Epidermal melanocyte (primary cell): Measurements from ENCODE around the gene PLA2G2F.

Experiments used
- DNase-seq: peaks from one replicate; pipeline ENCODE4 v3.0.0; 2011; ENCODE audit warnings: low spot score; ENCODE audit not compliant: insufficient read length

PLA2G2F gene

DNA sequence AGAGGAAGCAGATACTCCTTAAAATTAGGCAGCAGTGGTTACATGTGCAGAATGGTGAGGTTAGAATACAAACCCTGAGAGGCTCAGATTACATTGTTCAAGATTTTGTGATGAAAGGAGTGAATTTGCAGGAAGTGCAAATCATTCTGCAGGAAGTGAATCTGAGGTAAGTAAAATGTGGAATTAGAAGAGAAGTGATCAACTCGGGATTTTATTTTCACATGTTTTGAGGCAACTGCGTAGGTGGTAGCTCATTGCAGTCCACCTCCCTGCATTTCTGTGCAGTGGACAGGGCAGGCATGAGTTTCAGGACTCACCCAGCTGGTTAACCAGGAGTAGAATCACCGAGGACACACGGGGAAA lies 49.3 kb downstream of the PLA2G2F start:
- no peak for DNase-seq

DNA sequence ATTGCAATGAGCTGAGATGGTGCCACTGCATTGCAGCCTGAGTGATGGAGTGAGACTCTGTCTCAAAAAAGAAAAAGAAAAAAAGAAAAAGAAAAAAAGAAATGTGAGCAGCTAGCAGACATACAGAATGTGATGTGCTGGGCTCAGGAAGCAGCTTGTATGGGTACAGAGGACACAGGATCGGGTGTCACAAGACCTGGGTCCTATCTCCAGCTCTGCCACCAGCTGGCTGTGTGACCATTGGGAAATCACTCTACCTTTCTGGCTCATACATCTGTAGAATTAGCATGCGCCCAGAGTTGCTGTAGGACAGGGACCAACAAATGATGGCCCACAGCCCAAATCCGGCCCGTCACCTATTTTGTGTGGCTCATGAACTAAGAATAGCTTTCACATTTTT lies 50.5 kb downstream of the PLA2G2F start:
- DNase-seq = no peak

DNA sequence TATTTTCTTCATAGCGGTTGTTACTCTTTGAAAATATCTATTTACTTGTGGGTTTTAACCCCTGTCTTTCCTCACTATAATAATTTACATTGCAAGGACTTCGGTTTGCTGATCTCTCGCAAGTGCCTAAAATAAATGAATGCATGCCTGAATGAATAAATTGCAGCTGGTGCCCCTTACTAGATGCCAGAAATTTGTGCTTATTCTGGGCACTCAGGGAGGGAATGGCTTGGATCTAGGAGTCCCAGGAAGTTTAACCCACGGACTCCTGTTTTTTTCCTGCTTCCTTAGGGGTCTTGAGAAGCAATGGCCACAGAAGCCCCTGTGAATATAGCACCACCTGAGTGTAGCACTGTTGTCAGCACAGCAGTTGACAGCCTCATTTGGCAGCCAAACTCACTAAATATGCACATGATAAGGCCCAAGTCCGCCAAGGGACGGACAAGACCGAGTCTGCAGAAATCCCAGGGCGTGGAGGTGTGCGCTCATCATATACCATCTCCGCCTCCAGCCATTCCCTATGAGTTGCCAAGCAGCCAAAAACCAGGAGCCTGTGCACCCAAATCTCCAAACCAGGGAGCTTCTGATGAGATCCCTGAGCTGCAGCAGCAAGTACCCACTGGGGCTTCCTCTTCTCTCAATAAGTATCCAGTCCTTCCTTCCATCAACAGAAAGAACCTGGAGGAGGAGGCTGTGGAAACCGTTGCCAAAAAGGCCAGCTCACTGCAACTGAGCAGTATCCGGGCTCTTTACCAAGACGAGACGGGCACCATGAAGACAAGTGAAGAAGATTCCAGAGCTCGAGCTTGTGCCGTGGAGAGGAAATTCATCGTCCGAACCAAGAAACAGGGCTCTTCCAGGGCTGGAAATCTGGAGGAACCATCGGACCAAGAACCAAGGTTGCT lies 51.4 kb downstream of the PLA2G2F start:
- no peak for DNase-seq

DNA sequence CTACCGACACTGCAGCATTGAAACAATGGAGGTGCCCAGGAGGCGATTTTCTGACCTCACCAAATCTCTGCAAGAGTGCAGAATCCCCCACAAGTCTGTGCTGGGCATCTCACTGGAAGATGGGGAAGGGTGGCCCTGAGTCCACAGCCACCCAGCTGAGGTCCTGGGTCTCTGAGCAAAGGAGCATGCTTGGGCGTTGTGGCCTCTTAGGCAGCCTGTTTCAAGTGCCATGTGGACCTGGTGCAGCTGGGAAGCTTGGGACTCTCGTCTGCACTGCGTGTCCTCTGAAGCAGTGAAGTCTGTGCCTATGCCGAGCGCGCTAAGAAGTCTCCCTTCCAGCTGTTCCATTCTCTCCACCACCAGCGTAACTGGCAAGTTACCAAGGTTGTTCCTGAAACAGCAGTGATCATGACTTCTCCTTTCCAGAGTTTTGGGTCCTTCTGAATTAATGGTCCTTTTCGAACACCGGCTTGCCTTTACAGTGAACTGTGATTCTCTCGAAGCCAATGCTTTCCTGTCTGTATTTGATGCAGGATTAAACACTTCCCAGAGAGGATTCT lies 52.2 kb downstream of the PLA2G2F start:
- no peak for DNase-seq

DNA sequence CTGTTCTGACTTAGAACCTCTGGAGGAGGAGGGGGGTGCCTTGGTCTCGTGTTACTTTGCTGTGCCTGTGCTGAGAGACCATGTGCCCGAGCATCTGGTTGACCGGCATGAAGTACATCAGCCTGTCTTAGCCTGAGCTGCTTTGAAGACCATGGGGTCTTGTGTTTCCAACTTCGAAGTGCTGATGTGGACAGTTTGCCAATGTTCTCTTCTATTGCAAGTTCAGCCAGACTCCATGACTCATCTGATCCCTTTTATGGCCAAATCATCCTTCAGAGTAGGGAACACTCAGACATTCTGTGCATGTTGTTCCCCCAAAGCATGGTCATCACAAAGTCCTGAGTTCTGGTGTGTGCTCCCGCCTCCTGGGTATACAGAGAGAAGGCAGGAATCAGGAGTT lies 53.2 kb downstream of the PLA2G2F start:
- no peak for DNase-seq

DNA sequence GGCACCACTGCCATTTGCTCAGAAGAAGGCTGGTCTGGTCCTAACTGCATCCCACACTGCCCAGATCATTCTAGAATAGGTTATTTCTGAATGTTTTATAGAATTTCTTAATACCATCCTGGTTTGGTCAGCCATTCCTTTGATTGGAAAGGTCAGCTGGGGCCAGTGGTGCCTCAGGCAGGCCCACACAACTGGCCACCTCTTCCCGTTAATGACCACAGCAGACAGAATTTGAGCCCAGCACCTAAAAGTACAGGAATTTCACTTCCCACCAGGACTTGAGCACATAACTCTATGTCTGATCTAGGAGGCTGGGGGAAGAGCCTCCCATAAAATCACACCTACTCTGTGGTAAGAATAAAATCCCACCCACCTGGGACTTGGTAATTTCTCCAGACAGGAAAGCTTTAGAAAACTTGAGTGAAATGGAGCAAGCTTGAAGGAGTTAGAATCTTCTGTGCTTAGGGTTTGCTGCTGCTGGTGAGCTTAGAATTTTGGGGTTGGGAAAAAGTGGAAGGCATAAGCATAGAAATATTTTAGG lies 53.8 kb downstream of the PLA2G2F start:
- DNase-seq = no peak

DNA sequence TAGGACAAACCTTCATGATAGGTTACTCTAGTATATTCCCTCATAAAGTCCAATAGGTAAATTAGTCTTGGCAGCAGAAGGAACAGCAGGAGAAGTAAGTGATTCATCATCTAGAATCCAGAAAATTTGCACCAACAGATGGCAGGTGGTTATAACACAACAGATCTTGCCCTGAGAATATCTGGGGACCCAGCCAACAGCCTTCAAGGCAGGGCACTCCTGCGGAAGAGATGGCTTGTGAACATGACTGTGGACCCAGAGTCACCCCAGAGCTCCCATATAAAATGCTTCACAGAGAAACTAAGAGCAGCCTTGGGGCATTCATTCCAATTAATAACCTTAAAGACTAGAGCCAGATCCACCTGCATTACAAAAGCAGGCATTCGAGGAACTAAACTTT lies 55.1 kb downstream of the PLA2G2F start:
- no peak for DNase-seq

DNA sequence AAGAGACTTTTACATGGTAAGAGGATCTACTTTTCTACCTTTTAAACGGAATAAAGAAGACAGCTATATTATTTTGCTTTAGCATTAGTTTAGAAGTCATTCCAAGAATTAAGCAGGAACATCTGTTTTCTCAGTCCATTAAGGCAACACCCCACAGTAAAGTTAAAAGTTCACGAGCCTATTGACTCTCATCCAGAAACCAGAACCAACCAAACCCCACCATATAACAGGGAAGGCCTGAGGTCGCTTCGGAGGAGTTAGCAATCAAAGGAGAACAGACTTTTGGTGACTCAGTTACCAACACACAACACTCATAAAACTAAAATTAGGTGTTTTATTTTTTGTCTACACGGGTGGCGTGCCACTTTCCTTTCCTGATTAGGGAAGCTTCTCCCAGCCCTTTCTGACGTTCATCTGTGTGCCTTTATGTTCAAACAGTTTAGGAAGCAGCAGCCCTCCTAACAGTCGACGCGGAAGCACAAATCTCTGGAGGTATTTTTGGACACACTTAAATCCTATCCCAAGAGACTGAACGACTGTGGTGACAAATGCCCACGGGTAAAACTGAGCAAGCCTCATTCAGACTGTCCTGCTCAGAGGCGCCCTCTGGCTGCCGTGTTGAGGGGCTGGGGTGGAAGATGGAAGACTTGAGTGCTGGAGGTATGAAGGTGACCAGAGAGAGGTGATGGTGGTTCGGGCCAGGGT lies 55.8 kb downstream of the PLA2G2F start:
- DNase-seq = peak; percentile 36

DNA sequence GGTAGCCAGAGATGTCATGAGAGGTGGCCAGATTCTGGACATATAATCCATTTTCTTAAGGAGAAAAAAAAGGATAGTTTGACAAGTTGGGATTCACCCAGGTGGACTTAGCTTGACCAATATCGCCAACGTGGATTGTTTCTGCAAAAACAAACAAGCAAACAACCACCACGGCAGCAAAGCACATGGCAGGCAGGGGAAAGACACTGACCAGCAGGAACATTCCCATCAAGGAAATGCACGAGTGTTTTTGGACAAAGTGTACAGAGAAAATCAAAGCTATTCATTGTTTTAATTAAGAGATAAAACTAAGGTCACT lies 56.3 kb downstream of the PLA2G2F start:
- no peak for DNase-seq

DNA sequence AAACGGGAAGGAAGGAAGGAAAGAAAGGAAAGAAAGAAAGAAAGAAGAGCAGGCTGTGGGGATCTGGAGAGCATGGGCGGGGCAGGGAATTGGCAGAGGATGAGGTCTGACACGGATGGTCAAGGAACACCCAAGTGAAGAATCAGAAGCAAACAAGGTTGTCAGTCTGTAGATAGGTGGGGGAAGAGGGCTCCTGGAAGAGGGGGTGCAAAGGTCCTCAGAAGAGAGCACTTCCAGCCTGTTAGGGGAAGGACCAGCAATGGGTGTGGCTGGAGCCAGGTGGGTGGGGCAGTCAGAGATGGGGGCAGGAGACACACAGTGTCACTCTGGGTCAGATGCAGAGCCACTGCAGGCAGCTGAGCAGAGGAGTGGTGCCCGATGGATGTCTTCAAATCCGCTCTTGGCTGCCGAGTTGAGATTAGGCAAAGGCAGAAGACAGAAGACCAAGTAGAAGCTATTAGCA lies 58.2 kb downstream of the PLA2G2F start:
- no peak for DNase-seq

DNA sequence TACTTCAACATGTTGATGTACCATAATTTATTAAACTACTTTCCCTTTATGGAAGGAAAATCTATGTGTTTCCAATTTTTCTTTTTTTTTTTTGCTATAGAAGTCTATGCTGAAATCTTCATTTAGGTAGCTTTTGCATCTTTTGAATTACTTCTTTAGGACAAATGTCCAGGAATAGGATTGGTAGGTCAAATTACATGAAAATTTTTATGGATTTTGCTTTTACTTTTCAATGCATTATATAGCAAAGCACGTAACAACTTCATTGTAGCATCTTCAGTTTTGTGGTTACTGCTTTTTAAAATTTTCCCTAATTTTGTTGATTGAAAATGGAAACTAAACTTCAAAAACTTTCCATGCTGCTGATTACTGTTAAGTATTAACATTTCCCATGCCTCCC lies 59.2 kb downstream of the PLA2G2F start:
- DNase-seq = no peak

DNA sequence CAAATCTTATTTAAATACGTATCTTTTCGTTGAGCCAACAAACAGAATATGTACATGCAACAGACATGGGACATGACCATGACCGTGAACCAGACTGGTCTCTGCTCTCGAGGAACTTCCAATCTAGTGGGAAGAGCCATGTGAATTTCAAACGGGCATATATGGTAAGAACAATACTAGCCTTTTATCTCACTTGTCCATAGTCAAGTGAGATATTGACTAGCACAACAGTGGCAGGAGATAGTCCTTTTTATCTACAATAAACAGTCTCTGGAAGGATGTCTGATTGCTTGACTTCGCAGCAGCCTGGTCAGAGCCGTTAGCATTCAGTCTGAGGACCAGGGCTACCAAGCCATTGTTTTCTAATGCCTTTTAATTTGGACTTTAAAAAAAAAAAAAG lies 59.8 kb downstream of the PLA2G2F start:
- DNase-seq = no peak

DNA sequence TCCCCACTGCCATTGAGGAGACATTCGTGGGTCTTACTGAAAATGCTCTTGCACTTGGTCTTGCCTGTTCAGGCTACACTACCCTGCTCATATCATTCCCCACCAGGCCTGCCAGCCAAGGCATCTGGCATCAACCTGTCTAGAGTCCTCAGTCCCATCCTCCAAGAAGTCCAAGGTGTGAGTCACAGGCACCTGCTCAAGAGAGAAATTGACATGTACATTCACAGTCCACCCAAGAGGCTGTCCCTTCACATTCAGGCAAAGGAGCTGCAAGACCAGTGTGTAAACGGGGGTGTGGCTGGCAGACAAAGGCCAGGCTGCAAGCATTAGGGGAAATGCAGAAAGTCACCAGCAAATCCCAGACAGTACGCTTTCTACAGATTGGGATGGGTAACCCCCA lies 60.3 kb downstream of the PLA2G2F start:
- DNase-seq = no peak

DNA sequence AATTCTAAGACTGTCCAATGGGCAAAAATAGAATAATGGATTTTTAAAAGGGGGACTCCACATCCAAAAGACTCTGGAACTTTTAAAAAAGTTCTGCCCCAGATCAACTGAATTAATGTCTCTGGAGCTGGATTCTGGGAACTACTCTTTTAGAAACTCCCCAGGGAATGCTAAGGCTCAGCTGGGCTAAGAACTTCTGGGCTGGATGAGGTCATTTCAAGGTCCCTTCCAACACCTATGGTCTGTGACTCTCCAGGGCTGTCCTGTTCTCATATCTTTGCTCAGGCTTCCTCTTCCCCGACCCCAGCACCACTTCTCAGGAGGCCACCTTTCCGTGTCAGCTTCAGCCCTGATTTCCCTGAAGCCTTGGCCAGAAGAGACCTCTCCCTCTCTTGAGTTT lies 60.7 kb downstream of the PLA2G2F start:
- no peak for DNase-seq
